ENCODE measurements around the gene TUBA1B.
A peak's percentile ranks its signal among the peaks of the same experiment; 100 is the strongest.

Gene TUBA1B

GRCh38 chr12:49126852-49127763 is 4.1 kb downstream of the TUBA1B start:
- DNase-seq: no peak

DNA sequence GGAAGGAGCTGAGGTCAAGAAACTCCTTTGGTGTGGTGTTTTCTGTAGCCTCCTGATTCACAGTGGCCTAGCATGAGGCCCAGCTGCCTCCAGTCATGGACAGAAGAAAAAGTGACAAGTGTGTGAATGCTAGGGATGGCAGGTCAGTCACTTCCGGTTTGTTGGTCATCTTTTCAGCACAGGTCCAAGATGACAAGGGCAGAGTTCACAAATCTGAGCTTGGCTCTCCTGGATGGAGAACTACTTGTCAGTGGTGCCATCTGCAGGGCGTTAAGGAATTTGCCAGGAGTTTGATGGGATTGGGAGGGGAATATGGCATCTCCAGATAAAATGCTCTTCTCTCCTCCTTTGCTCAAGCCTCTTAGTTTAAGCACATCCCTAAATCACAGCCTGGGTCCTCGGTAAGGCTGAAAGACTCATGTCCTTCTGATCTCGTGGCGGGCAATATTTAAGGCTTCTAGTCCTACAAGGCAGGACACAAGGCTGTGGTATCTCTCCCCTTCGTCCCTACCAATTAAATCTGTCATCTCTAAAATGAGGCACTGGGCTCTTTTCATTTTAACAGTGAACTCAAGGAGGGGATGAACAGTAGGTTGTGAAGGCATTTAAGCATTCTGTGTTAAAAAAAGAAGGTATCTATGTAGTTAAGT is 10.0 kb downstream of the TUBA1B start:
- DNase-seq: no peak

DNA sequence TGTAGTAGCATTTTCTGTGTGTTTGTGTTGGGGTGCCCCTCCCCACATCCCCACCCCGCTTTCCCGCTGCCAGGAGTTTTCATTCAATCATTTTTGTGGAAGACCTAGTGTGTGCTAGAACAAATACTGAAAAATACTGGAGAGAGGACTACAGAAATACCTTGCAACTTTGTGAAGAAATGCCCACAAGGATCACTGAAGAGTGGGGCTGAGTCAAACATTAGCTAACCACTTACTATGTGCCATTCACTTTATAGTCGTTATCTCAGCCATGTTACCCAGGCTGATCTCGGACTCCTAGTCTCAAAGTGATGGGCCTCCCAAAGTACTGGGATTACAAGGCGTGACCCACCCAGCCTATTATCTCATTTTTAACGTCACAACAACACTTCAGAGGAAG is 20.0 kb downstream of the TUBA1B start:
- no peak for DNase-seq

DNA sequence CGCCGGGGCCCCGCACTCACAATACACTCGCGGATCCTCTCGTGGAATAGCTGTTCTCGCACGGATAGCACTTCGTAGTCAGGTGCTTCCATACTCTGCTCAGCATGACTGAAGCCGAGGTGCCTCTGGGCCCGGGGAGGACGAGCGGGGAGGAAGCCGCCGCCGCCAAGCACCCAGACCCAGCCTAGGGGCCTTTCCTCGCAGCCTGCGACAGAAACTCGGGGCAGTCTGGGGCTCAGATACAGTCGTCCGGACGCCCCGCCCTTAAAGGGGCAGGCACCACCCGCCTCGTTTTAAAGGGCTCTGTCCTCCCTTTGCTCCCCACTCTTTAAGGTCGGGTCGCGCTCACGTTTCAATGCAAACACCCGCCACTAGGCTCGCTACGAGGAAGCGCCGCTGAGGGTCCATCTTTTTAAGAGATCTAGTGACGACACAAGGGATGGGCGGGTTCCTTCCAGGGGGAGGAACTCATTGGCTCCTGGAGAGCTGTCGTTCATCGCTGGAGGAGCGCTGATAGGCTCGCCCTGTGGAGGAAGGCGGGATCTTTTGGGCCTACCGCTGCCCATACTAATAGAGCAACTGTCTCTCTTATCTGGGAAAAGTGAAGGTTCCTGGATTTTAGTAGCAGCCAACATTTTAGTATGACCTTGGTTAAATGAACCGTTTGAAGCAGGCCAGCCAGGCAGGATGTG is 20.6 kb downstream of the TUBA1B start, which contains the start of gene LMBR1L:
Gene LMBR1L, minus strand, starts transcription at position 384 of the 692 bp plus-strand sequence. Its CDS starts 292 bp downstream, at position 92.
- DNase-seq: peak; percentile 64

- DNase-seq: no peak
Measured at GRCh38 chr12:49109641-49110463, 21.3 kb downstream of the TUBA1B start.

DNA sequence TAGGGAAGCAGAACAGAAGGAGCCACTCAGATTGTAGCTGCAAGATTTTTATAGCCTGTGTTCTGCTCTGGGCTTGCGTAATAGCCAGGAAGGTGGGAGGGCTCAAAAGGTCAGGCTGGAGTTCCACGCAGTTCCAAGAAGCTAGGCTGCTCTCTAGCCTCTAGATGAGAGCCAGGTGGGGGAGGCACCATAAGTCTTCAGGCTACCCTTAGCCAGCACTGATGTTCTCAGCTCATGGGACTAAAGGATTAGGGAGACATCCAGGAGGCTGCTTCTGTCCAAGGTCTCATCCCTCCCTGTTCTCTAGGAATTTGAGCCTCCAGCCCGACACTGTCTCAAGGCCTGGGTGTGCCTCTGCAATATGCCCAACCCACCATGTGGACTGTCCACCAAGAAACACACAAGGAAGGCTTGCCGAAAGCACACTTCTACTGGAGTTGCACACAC is 22.2 kb downstream of the TUBA1B start:
- no peak for DNase-seq

DNA sequence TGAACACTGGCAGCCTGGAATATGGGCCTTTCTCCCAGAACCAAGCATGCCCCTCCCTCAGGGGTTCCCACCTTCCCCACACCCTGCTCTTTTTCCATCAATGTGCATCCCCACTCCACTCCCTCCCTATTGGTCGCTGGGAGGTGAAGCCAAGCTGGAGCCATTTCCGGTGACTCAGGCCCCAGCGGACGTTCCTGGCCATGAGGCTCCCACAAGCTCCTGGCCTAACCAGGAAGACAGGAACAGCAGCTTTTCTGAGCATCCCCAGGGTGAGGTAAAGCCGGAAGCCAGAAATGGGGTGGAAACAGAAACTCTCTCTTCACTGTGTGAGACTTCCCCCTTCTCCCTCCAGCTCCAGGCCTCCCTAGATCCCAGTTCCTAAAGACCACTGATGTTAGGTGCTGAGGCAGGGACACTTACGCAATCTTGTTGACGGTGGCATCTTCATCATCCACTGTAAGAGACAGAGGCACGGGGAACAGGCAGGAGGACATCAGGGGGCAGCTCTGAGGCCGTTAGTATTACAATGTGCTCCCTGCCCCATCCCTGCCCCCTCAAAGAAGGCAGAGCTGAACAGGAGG is 25.6 kb downstream of the TUBA1B start:
- no peak for DNase-seq

DNA sequence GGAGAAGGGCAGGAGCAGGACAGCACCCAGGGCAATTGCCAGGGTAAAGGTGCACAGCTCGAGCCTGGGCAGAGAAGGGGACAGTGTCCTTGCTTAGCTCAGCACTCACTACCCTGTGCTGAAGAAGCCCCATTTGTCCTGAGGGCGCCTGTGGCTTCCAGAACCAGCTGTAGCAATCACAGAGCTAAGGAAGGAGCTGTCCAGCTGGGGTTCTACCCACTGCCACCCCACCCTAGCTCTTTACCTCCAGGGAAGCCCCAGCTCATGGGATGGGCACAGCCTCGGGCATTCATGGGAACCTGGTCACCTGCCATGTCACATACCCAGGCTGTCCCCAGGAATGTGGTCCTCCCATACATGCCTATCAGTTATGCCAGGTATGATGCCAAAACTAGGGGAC is 26.4 kb downstream of the TUBA1B start:
- no peak for DNase-seq

DNA sequence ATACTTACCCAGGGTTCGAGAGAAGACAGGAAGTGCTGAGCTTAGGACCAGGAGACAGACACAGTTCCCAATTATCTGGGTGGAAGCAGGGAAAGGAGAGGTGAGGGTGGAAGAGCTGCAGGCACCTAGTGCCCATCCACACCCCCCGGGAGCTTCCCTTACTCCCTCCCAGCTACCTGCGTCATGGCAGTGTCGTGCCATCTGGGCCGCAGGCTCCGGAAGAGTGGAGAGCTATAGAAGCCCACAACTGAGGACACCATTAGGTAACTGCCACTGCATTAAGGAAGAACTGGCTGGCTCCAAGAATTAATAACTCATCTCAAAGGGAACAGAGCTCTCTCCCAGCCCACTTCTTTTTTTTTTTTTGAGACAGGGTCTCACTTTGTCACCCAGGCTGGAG is 30.8 kb downstream of the TUBA1B start:
- DNase-seq: no peak

DNA sequence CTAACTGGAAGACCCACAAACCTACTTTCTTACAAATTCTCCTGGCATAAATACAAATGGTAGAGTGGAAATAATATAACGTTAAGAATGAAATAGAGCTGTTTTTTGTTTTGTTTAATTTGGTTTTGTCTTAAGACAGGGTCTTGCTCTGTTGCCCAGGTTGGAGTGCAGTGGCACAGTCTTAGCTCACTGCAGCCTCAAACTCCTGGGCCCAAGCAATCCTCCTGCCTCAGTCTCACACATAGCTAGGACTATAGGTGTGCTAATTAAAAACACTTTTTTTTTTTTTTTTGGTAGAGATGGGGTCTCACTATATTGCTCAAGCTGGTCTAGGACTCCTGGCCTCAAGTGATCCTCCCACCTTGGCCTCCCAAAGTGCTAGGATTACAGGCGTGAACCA is 32.5 kb downstream of the TUBA1B start:
- DNase-seq: no peak

DNA sequence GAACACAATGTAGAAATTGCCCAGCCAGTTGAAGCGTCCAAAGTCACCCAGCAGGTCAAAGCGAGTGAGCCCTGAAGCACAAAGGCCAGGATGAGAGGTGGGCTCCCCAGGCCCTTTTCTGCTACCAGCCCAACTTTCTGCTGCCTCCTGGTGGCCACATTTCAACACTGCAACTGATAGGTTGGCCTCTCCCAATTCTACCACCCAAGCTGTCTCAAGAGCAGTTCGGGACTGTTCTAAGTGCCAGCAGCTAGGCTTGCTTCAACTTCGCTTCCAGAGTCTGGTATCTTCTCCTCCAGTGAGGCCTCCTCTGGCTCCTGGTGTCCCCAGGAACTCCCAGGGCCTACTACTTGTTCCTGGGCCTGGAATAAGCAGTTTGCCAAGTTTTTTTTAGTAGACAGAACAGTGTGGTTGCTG is 33.2 kb downstream of the TUBA1B start:
- DNase-seq: no peak

DNA sequence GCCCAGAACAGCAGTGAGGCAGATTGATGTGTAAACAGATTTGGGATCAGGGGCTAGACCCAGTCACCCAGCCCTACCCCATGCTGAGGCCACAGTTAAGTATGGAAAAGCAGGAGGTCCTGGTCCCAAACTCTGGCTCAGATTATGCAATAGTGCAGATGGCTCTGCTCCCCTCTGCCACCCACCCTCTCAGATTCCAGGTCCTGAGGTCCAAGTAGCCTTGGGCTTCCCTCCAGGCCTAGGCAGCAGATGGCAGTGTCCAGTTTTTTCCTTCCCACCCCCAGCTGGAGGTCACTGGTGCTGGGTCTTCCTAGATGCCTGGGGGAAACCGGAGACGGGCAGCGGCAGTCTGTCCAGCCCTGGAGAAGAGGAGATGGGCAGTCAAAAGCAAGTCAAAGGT is 33.8 kb downstream of the TUBA1B start:
- no peak for DNase-seq

- DNase-seq: no peak
Measured at GRCh38 chr12:49094975-49095365, 36.2 kb downstream of the TUBA1B start.

GRCh38 chr12:49094160-49094974 is 36.8 kb downstream of the TUBA1B start, which contains the start of gene DHH:
TSS of gene DHH (minus strand) at chr12:49094801. CDS start at chr12:49094512, 289 bp downstream.
- no peak for DNase-seq

- no peak for DNase-seq
Measured at GRCh38 chr12:49093792-49094159, 37.4 kb downstream of the TUBA1B start.

GRCh38 chr12:49092816-49093406 is 38.3 kb downstream of the TUBA1B start:
- no peak for DNase-seq

DNA sequence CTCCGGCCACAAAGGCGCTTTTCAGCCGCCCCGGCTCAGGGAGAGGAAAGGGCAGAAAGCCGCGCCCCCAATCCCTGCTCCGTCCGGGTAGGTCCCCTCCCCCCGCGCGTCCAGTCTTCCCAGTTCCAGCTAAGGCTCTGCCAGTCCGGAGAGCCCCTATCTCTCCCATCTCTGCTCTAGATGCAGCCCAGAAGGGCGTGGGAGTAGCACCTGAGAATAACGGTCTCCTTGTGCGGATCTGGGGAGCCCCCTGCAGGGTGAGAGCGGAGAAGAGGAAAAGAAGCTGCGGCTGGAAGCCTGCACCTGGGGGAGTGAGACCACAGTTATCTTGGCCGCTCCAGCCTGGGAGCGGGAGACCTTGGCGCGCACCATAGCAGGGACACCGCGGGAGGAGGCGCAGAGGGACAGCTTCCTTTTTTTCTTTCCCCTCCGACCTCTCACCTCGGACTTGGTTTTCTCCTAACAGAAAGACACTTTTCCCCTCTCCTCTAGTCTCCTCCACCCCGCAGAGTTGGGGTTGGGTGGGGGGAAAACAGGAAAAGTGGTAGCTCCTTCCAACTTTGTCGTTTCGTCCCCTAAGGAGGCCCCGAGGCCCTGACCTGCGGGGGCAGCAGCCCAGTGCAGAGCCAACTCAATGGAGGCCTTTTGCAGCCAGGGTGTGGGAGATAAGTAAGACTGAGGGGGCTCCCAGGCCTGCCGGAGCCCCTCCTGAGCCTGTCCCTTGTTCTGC is 38.9 kb downstream of the TUBA1B start:
- no peak for DNase-seq

GRCh38 chr12:49091836-49092085 is 39.4 kb downstream of the TUBA1B start:
- no peak for DNase-seq

DNA sequence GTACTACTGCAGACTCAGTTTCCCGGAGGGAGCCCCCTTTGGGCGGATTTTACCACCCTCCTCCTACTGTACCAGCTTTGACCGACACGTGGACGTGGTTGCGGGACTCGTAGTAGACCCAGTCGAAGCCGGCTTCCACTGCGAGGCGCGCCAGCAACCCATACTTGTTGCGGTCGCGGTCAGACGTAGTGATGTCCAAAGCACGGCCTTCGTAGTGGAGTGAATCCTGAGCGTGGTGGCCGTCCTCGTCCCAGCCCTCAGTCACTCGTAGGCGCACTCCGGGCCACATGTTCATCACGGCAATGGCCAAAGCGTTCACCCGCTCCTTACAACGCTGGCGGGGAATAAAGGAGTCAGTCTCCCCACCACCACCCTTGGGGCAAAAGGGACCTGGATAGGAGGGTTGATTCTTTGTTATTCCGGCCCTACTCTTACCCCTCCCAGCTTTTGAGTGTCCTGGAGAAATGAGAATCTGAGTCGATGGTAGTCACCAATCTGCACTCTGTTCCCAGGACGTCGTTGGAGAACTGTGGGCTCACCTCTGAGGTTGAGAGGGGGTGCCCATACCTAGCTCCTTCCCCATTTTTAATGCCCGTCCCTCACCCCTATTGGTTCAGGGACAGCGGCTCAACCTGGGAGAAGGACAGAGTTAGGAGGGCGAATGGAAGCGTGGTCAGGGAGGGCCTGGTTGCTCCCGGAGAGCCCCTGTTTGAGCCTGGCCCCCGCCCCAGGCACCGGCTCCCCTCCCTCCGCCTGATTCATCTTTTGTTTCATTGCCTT is 39.9 kb downstream of the TUBA1B start:
- DNase-seq: no peak
